Vagina (tissue), 2 donors: Measurements from ENCODE around the gene WDFY1. TPM values are rescaled to one million over a fixed set of nuclear protein-coding genes. Genes with fewer than 3 reads are reported as not detected.

Source experiments
- DNase-seq, 2 donors: peaks; one replicate each; pipeline ENCODE4 v3.0.0-alpha.2; 2017; ENCODE audit errors: extremely low spot score in 2 of 2
- H3K27ac ChIP-seq: fragments of 200-600 bp; sonication (generic); one replicate; pipeline ENCODE4 v1.5.1; 2019
- H3K27me3 ChIP-seq: fragments of 200-600 bp; sonication (generic); one replicate; pipeline ENCODE4 v1.5.1; 2019
- H3K36me3 ChIP-seq, 2 donors: fragments of 200-600 bp; sonication (generic); one replicate each; pipeline ENCODE4 v1.5.1; 2017 to 2019
- H3K4me1 ChIP-seq: fragments of 200-600 bp; sonication (generic); one replicate; pipeline ENCODE4 v1.5.1; 2019
- H3K4me3 ChIP-seq, 2 donors: fragments of 200-600 bp; sonication (generic); 1 replicate in 1 of 2; 2 replicates in 1 of 2; pipeline ENCODE4 v1.5.1; 2016 to 2019
- H3K9me3 ChIP-seq: fragments of 200-600 bp; sonication (generic); one replicate; pipeline ENCODE4 v1.5.1; 2019
- CTCF ChIP-seq, 3 experiments: fragments of 450-650 bp in 2 of 3; fragments of 200-600 bp in 1 of 3; sonication (generic) in 1 of 3; IDR thresholded peaks; one replicate each; pipeline ENCODE4 v1.5.1; 2017 to 2019; ENCODE audit warnings: antibody characterized with exemption in 3 of 3, mild to moderate bottlenecking in 2 of 3, moderate library complexity in 2 of 3
- POLR2A ChIP-seq, 2 donors: fragments of 450-650 bp; IDR thresholded peaks; one replicate each; pipeline ENCODE4 v1.6.1; 2017; ENCODE audit warnings: antibody characterized with exemption in 2 of 2, mild to moderate bottlenecking in 2 of 2, moderate library complexity in 2 of 2
- POLR2AphosphoS5 ChIP-seq, 2 donors: sonication (generic); formaldehyde crosslinking; IDR thresholded peaks; one replicate each; pipeline ENCODE4 v1.9.0; 2017; ENCODE audit warnings: antibody characterized with exemption in 2 of 2, mild to moderate bottlenecking in 2 of 2, low read depth in 1 of 2; ENCODE audit not compliant: insufficient read depth in 1 of 2
- intact Hi-C: fragments of 100-400 bp; cut with DNase I; formaldehyde crosslinking; loops from one replicate; pipeline ENCODE4 v1.15.1; 2023
- total RNA-seq: library from RNA; depleted of rRNA; stranded (reverse); fragments of >200 nt; gene quantifications from one replicate; pipeline ENCODE4 v1.2.3, GENCODE V29; 2016

WDFY1 gene
- total RNA-seq, 1 donor from 2014 or later = 44.2 TPM

- no peak for DNase-seq
- no peak overlapping the region for H3K27ac ChIP-seq
- intact Hi-C loops = no loop called here
- peaks cover 0 to 38% of the 10 kb centered on the region in 2 donors for H3K36me3 ChIP-seq
- no peak overlapping the region for H3K4me3 ChIP-seq
- H3K27me3 ChIP-seq = no peaks in the 10 kb centered on the region
- no peak for TF ChIP-seq POLR2AphosphoS5 (IDR thresholded peaks at IDR 0.05; ENCODE audit: insufficient read depth in 1 of 2, low read depth in 1 of 2)
- no peak for TF ChIP-seq CTCF (IDR thresholded peaks at IDR 0.05)
- no peak for TF ChIP-seq POLR2A (IDR thresholded peaks at IDR 0.05)
- H3K9me3 ChIP-seq = no peaks in the 10 kb centered on the region
- no peaks in the 10 kb centered on the region for H3K4me1 ChIP-seq
These were observed 51.1 kb downstream of the WDFY1 start for GRCh38 chr2:223894009-223894408.

- H3K9me3 ChIP-seq = no peaks in the 10 kb centered on the region
- H3K27ac ChIP-seq = no peak overlapping the region
- TF ChIP-seq POLR2AphosphoS5 (IDR thresholded peaks at IDR 0.05; ENCODE audit: insufficient read depth in 1 of 2, low read depth in 1 of 2) (no peak), CTCF (IDR thresholded peaks at IDR 0.05) (no peak), POLR2A (IDR thresholded peaks at IDR 0.05) (no peak)
- H3K4me3 ChIP-seq = no peak overlapping the region
- H3K27me3 ChIP-seq = no peaks in the 10 kb centered on the region
- no peak for DNase-seq
- H3K4me1 ChIP-seq = no peaks in the 10 kb centered on the region
- intact Hi-C loops = no loop called here
- H3K36me3 ChIP-seq = peaks cover 0 to 30% of the 10 kb centered on the region in 2 donors
These were observed 54.4 kb downstream of the WDFY1 start for GRCh38 chr2:223890721-223891120.

GRCh38 chr2:223889229-223889628 is 55.9 kb downstream of the WDFY1 start:
- Histone ChIP-seq H3K36me3 (peaks cover 0 to 22% of the 10 kb centered on the region in 2 donors), H3K4me3 (no peak overlapping the region), H3K27ac (no peak overlapping the region), H3K27me3 (no peaks in the 10 kb centered on the region), H3K4me1 (no peaks in the 10 kb centered on the region), H3K9me3 (no peaks in the 10 kb centered on the region)
- no peak for TF ChIP-seq CTCF (IDR thresholded peaks at IDR 0.05)
- TF ChIP-seq POLR2AphosphoS5 (IDR thresholded peaks at IDR 0.05; ENCODE audit: insufficient read depth in 1 of 2, low read depth in 1 of 2) = no peak
- TF ChIP-seq POLR2A (IDR thresholded peaks at IDR 0.05) = no peak
- no peak for DNase-seq
- intact Hi-C loops = no loop called here

- TF ChIP-seq POLR2A (IDR thresholded peaks at IDR 0.05) (no peak), POLR2AphosphoS5 (IDR thresholded peaks at IDR 0.05; ENCODE audit: insufficient read depth in 1 of 2, low read depth in 1 of 2) (no peak), CTCF (IDR thresholded peaks at IDR 0.05) (no peak)
- no peaks in the 10 kb centered on the region for H3K27me3 ChIP-seq
- H3K9me3 ChIP-seq = no peaks in the 10 kb centered on the region
- H3K4me3 ChIP-seq = no peak overlapping the region
- DNase-seq = no peak
- H3K27ac ChIP-seq = no peak overlapping the region
- H3K36me3 ChIP-seq = peaks cover 0 to 19% of the 10 kb centered on the region in 2 donors
- H3K4me1 ChIP-seq = no peaks in the 10 kb centered on the region
- intact Hi-C loops = no loop called here
These were observed 56.9 kb downstream of the WDFY1 start for GRCh38 chr2:223888251-223888650.

GRCh38 chr2:223887127-223887526 is 58.0 kb downstream of the WDFY1 start:
- Histone ChIP-seq H3K27me3 (no peaks in the 10 kb centered on the region), H3K4me1 (no peaks in the 10 kb centered on the region), H3K4me3 (no peak overlapping the region), H3K36me3 (peaks cover 0 to 16% of the 10 kb centered on the region in 2 donors), H3K9me3 (no peaks in the 10 kb centered on the region), H3K27ac (no peak overlapping the region)
- TF ChIP-seq CTCF (IDR thresholded peaks at IDR 0.05) = no peak
- no peak for TF ChIP-seq POLR2A (IDR thresholded peaks at IDR 0.05)
- TF ChIP-seq POLR2AphosphoS5 (IDR thresholded peaks at IDR 0.05; ENCODE audit: insufficient read depth in 1 of 2, low read depth in 1 of 2) = no peak
- DNase-seq = no peak
- intact Hi-C loops = no loop called here
